Lower lobe of right lung (tissue), 2 donors: ENCODE measurements around the gene ANKH. TPM values are rescaled to one million over a fixed set of nuclear protein-coding genes. Genes with fewer than 3 reads are reported as not detected.

ENCODE experiments used
- ATAC-seq, 2 donors: fragments of 200-7000 bp; cut with Tn5 transposase; one replicate each; pipeline ENCODE4 v1.9.1; 2020 to 2022; ENCODE audit warnings: mild to moderate bottlenecking in 2 of 2, moderate library complexity in 2 of 2
- DNase-seq: peaks from one replicate; pipeline ENCODE4 v3.0.0-alpha.2; 2020
- H3K27ac ChIP-seq: fragments of 200-600 bp; one replicate; pipeline ENCODE4 v1.8.0; 2022
- H3K27me3 ChIP-seq: fragments of 200-600 bp; one replicate; pipeline ENCODE4 v1.8.0; 2022; ENCODE audit warnings: low read depth
- H3K36me3 ChIP-seq: fragments of 200-600 bp; one replicate; pipeline ENCODE4 v1.8.0; 2022; ENCODE audit warnings: mild to moderate bottlenecking
- H3K4me1 ChIP-seq: fragments of 200-600 bp; one replicate; pipeline ENCODE4 v1.8.0; 2022
- H3K4me3 ChIP-seq: fragments of 200-600 bp; one replicate; pipeline ENCODE4 v1.8.0; 2022; ENCODE audit warnings: mild to moderate bottlenecking
- H3K9me3 ChIP-seq: fragments of 200-600 bp; one replicate; pipeline ENCODE4 v1.8.0; 2022
- CTCF ChIP-seq: fragments of 200-600 bp; IDR thresholded peaks from one replicate; pipeline ENCODE4 v1.8.0; 2022; ENCODE audit warnings: antibody characterized with exemption, mild to moderate bottlenecking
- intact Hi-C: fragments of 100-400 bp; cut with DNase I; formaldehyde crosslinking; loops from one replicate; pipeline ENCODE4 v1.11.0; 2022
- total RNA-seq: library from RNA; stranded (reverse); fragmentation: NEBNext Ultra II Directional; extraction: Animal tissue kit (Norgen Biotek cat#: 25700); gene quantifications from one replicate; pipeline ENCODE4 v1.2.1, GENCODE V29; 2021
- donor health status: DM: no; HTN: yes; CAD: no; lungs with severe emphysema.

Gene ANKH
- total RNA-seq, 1 donor from 2014 or later = 53.7 TPM

- Histone ChIP-seq H3K4me3 (no peak overlapping the region), H3K36me3 (peaks cover 52% of the 10 kb centered on the region), H3K27me3 (no peaks in the 10 kb centered on the region), H3K4me1 (no peaks in the 10 kb centered on the region), H3K27ac (no peak overlapping the region), H3K9me3 (no peaks in the 10 kb centered on the region)
- intact Hi-C loops = no loop called here
- no peak for DNase-seq
- TF ChIP-seq CTCF = no peak
- no peak for ATAC-seq
Observed at GRCh38 chr5:14743601-14744295, 127.8 kb downstream of the ANKH start.

GRCh38 chr5:14742498-14742897 lies 129.1 kb downstream of the ANKH start:
- TF ChIP-seq CTCF = no peak
- Histone ChIP-seq H3K27me3 (no peaks in the 10 kb centered on the region), H3K27ac (no peak overlapping the region), H3K4me3 (no peak overlapping the region), H3K36me3 (peaks cover 46% of the 10 kb centered on the region), H3K9me3 (no peaks in the 10 kb centered on the region), H3K4me1 (no peaks in the 10 kb centered on the region)
- ATAC-seq = no peak
- intact Hi-C loops = no loop called here
- no peak for DNase-seq

- H3K36me3 ChIP-seq = peaks cover 45% of the 10 kb centered on the region
- ATAC-seq (no peak), DNase-seq (no peak)
- H3K9me3 ChIP-seq = no peaks in the 10 kb centered on the region
- intact Hi-C loops = no loop called here
- H3K4me1 ChIP-seq = no peaks in the 10 kb centered on the region
- no peak overlapping the region for H3K4me3 ChIP-seq
- H3K27me3 ChIP-seq = no peaks in the 10 kb centered on the region
- H3K27ac ChIP-seq = no peak overlapping the region
- no peak for TF ChIP-seq CTCF
Observed at GRCh38 chr5:14741801-14742440, 129.7 kb downstream of the ANKH start.

GRCh38 chr5:14741131-14741530 lies 130.4 kb downstream of the ANKH start:
- TF ChIP-seq CTCF = no peak
- ATAC-seq (no peak), DNase-seq (no peak)
- Histone ChIP-seq H3K4me3 (no peak overlapping the region), H3K4me1 (no peaks in the 10 kb centered on the region), H3K9me3 (no peaks in the 10 kb centered on the region), H3K36me3 (peaks cover 41% of the 10 kb centered on the region), H3K27ac (no peak overlapping the region), H3K27me3 (no peaks in the 10 kb centered on the region)
- intact Hi-C loops = no loop called here

GRCh38 chr5:14739981-14740380 lies 131.6 kb downstream of the ANKH start:
- no peak for TF ChIP-seq CTCF

More at GRCh38 chr5:14739981-14740380, 131.6 kb downstream of the ANKH start:
- DNase-seq (no peak), ATAC-seq (no peak)
- Histone ChIP-seq H3K27me3 (no peaks in the 10 kb centered on the region), H3K4me1 (no peaks in the 10 kb centered on the region), H3K4me3 (no peak overlapping the region), H3K36me3 (peaks cover 37% of the 10 kb centered on the region), H3K27ac (no peak overlapping the region), H3K9me3 (no peaks in the 10 kb centered on the region)
- intact Hi-C loops = no loop called here
